ENCODE results near the gene FCRL1. TPM values are rescaled to one million over a fixed set of nuclear protein-coding genes. Genes with fewer than 3 reads are reported as not detected.

The FCRL1 gene
- total RNA-seq, 4 donors from 2014 or later: 6.4 to 12.9 TPM; not detected in 2

DNA sequence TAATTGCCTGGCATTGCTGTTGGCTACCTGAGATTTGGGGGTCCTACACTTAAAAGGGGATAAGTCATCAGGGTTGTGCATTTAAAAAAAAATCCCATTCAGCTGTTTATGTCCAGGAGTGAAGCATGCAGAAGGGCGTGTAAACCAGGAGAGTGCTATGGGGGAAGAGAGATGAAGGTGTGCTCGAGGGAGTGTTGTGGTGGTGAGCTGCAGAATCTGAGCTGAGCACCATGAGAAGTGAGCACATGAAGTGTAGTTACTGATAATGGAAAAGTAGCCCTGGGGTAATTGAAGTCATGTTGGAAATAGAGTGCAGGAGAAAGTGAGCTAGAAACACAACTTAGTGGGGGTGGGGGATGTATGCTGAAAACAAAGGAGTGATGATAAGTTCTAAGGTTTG, 705 bp downstream of the FCRL1 start:
- H3K27ac ChIP-seq: no peak overlapping the region
- TF ChIP-seq, protein P1, sequence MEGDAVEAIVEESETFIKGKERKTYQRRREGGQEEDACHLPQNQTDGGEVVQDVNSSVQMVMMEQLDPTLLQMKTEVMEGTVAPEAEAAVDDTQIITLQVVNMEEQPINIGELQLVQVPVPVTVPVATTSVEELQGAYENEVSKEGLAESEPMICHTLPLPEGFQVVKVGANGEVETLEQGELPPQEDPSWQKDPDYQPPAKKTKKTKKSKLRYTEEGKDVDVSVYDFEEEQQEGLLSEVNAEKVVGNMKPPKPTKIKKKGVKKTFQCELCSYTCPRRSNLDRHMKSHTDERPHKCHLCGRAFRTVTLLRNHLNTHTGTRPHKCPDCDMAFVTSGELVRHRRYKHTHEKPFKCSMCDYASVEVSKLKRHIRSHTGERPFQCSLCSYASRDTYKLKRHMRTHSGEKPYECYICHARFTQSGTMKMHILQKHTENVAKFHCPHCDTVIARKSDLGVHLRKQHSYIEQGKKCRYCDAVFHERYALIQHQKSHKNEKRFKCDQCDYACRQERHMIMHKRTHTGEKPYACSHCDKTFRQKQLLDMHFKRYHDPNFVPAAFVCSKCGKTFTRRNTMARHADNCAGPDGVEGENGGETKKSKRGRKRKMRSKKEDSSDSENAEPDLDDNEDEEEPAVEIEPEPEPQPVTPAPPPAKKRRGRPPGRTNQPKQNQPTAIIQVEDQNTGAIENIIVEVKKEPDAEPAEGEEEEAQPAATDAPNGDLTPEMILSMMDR (IDR thresholded peaks at IDR 0.05): no peak
- TF ChIP-seq EP300 (IDR thresholded peaks at IDR 0.05; ENCODE audit: low read depth): no peak
- no peak for TF ChIP-seq POLR2AphosphoS5 (IDR thresholded peaks at IDR 0.05)
- TF ChIP-seq POLR2A (IDR thresholded peaks at IDR 0.05): no peak
- 60 to 71% methylated on average over 1 to 2 of the region's 2 CpGs for WGBS, 2 donors (ENCODE audit: low coverage in 1 of 2)
- in situ Hi-C loops (cut with MboI; ENCODE audit: low pct_ligation_motif_present in 1 of 4, low pct_unique_long_range_greater_than_20kb in 1 of 4, low sequenced_read_pairs in 3 of 4) (no loop called here), intact Hi-C loops (cut with DNase I; ENCODE audit: low total_unique reads) (no loop called here)
- no peak overlapping the region for H3K4me3 ChIP-seq
- H3K36me3 ChIP-seq: no peaks in the 10 kb centered on the region
- H3K4me1 ChIP-seq: no peaks in the 10 kb centered on the region
- no peaks in the 10 kb centered on the region for H3K27me3 ChIP-seq
- H3K9me3 ChIP-seq: peaks cover 0 to 6% of the 10 kb centered on the region in 2 donors
- no peak for DNase-seq

DNA sequence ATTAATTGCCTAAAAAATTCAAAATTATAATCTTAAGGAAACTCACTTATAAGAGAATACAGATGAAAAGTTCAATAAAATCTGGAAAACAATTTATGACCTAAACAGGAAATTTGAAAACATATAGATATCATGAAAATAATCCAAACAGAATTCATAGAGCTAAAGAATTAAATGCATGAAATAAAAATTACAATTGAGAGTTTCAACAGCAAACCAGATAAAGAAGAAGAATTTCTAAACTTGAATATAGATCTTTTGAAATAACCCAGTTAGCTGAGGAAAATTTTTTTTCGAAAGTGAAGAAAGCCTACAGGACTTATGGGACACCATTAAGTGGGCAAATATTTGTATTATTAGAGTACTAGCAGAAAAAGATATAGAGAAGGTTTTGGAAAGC, 6.7 kb downstream of the FCRL1 start:
- H3K9me3 ChIP-seq: peaks cover 11 to 21% of the 10 kb centered on the region in 2 donors
- H3K27ac ChIP-seq: no peak overlapping the region
- H3K36me3 ChIP-seq: no peaks in the 10 kb centered on the region
- no peaks in the 10 kb centered on the region for H3K27me3 ChIP-seq
- no peak overlapping the region for H3K4me3 ChIP-seq
- intact Hi-C loops (cut with DNase I; ENCODE audit: low total_unique reads): loop anchor here (5.0 kb wide), 1 partner anchor 424 kb away; no protein-coding TSS in a partner anchor
- in situ Hi-C loops (cut with MboI; ENCODE audit: low pct_ligation_motif_present in 1 of 4, low pct_unique_long_range_greater_than_20kb in 1 of 4, low sequenced_read_pairs in 3 of 4): no loop called here
- no peaks in the 10 kb centered on the region for H3K4me1 ChIP-seq
- 75 to 92% methylated on average over 1 of the region's 1 CpG for WGBS, 2 donors (ENCODE audit: low coverage in 1 of 2)
- TF ChIP-seq POLR2A (IDR thresholded peaks at IDR 0.05) (no peak), EP300 (IDR thresholded peaks at IDR 0.05; ENCODE audit: low read depth) (no peak), POLR2AphosphoS5 (IDR thresholded peaks at IDR 0.05) (no peak)
- TF ChIP-seq, protein P1 (IDR thresholded peaks at IDR 0.05): no peak
- no peak for DNase-seq

DNA sequence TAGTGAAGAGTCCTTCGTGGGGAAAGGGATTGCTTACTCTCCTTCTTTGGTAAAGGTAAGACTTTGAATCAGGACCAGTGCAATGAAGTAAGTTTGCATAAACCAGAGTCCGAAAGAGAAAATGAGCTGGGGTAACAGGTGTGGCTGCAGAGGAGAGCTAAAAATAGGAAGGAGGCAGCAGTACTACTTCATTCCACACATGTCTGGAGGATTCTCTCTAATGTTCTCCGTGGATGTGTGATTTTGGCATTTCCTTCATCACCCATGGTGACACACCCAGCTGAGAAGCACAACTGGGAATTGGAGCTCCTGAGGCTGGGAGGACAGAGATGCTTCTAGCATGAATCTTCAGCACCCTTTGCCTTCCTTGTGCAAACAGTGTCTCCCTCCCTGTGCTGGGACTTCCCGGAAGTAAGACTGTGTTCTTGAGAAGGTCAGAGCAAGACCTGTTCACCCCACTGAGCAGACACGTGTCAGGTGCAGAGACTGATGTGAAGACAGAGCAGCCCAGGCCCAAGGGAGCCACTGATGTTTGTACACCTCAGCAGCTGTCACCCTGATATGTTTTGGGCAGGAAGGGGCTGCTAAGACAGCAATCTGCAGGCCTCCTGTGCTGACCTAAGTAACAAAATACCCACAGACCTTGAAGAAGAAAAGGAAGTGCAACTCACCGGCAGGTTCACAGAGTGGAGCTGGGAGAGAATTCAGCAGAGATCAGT, 13.3 kb downstream of the FCRL1 start:
- intact Hi-C loops (cut with DNase I; ENCODE audit: low total_unique reads): no loop called here
- no peaks in the 10 kb centered on the region for H3K4me1 ChIP-seq
- peak overlapping the region in 2 of 4 donors; percentile 17 to 63 for H3K27ac ChIP-seq
- peak; percentile 63 for DNase-seq
- TF ChIP-seq POLR2AphosphoS5 (IDR thresholded peaks at IDR 0.05) (no peak), EP300 (IDR thresholded peaks at IDR 0.05; ENCODE audit: low read depth) (no peak), POLR2A (IDR thresholded peaks at IDR 0.05) (no peak)
- TF ChIP-seq, protein P1 (IDR thresholded peaks at IDR 0.05): no peak
- H3K4me3 ChIP-seq: no peak overlapping the region
- WGBS, 2 donors (ENCODE audit: low coverage in 1 of 2): 58 to 67% methylated on average over 3 to 6 of the region's 6 CpGs
- H3K36me3 ChIP-seq: no peaks in the 10 kb centered on the region
- in situ Hi-C loops (cut with MboI; ENCODE audit: low pct_ligation_motif_present in 1 of 4, low pct_unique_long_range_greater_than_20kb in 1 of 4, low sequenced_read_pairs in 3 of 4): no loop called here
- no peaks in the 10 kb centered on the region for H3K9me3 ChIP-seq
- no peaks in the 10 kb centered on the region for H3K27me3 ChIP-seq

DNA sequence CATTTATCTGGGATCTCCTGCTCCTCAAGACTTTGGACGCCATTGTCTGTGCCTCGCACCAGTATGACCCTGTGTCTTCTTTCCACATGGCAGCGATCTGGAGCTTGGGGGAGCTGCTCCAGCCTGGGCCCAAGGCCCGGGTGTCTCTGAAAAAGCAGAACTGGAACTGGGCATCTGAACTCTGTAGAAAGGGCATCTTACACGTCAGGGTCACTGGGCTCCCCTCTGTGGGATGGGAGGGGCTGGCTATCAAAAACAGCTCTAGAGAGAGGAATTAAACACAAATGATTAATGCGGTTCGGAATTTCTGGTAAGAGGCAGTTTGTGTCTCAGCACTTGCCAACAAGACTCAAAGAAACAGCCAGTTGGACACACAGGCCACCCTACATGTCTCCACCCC, 16.1 kb downstream of the FCRL1 start:
- no peak overlapping the region for H3K4me3 ChIP-seq
- no peaks in the 10 kb centered on the region for H3K36me3 ChIP-seq
- no peak overlapping the region for H3K27ac ChIP-seq
- in situ Hi-C loops (cut with MboI; ENCODE audit: low pct_ligation_motif_present in 1 of 4, low pct_unique_long_range_greater_than_20kb in 1 of 4, low sequenced_read_pairs in 3 of 4) (no loop called here), intact Hi-C loops (cut with DNase I; ENCODE audit: low total_unique reads) (no loop called here)
- no peaks in the 10 kb centered on the region for H3K9me3 ChIP-seq
- H3K4me1 ChIP-seq: no peaks in the 10 kb centered on the region
- WGBS, 2 donors (ENCODE audit: low coverage in 1 of 2): 86 to 92% methylated on average over 6 to 7 of the region's 7 CpGs
- no peaks in the 10 kb centered on the region for H3K27me3 ChIP-seq
- no peak for TF ChIP-seq EP300 (IDR thresholded peaks at IDR 0.05; ENCODE audit: low read depth)
- peak; percentile 19 for DNase-seq
